HG03280 (cell line): ENCODE data around the gene SYDE2.
"Not testable (repeated sequence)": the region's sequence is repeated elsewhere in the genome, so short reads cannot be mapped to it uniquely, and the experiment has no call there.

Source experiments
- ATAC-seq: cut with Tn5 transposase; IDR thresholded peaks from one replicate; pipeline ENCODE4 v1.9.1; 2021; ENCODE audit warnings: mild to moderate bottlenecking, moderate library complexity; ENCODE audit not compliant: unreplicated experiment

Gene SYDE2

GRCh38 chr1:85178396-85178795 lies 22.4 kb downstream of the SYDE2 start:
- ATAC-seq, result no peak

GRCh38 chr1:85174503-85174902 lies 26.3 kb downstream of the SYDE2 start:
- no peak for ATAC-seq

GRCh38 chr1:85172684-85173337 lies 28.0 kb downstream of the SYDE2 start:
- no peak for ATAC-seq

GRCh38 chr1:85171721-85172120 lies 29.1 kb downstream of the SYDE2 start:
- no peak for ATAC-seq

GRCh38 chr1:85168884-85169283 lies 31.9 kb downstream of the SYDE2 start:
- no peak for ATAC-seq

GRCh38 chr1:85166351-85166750 lies 34.5 kb downstream of the SYDE2 start:
- ATAC-seq, result no peak

GRCh38 chr1:85158910-85159309 lies 41.9 kb downstream of the SYDE2 start:
- ATAC-seq, result no peak

- no peak for ATAC-seq
Measured at GRCh38 chr1:85157436-85157835, 43.4 kb downstream of the SYDE2 start.

GRCh38 chr1:85153149-85153891 lies 47.5 kb downstream of the SYDE2 start:
- peak; percentile 86 for ATAC-seq

- ATAC-seq, result no peak
Measured at GRCh38 chr1:85151446-85151845, 49.4 kb downstream of the SYDE2 start.

GRCh38 chr1:85149805-85150204 lies 51.0 kb downstream of the SYDE2 start:
- ATAC-seq, result no peak

GRCh38 chr1:85148524-85149250 lies 52.1 kb downstream of the SYDE2 start:
- peak; percentile 75 for ATAC-seq

GRCh38 chr1:85146972-85147359 lies 53.9 kb downstream of the SYDE2 start:
- no peak for ATAC-seq

GRCh38 chr1:85146298-85146971 lies 54.4 kb downstream of the SYDE2 start:
- not testable (repeated sequence) for ATAC-seq

GRCh38 chr1:85144351-85144750 lies 56.5 kb downstream of the SYDE2 start:
- no peak for ATAC-seq

- no peak for ATAC-seq
Measured at GRCh38 chr1:85142753-85143152, 58.1 kb downstream of the SYDE2 start.

GRCh38 chr1:85138439-85138838 lies 62.4 kb downstream of the SYDE2 start:
- not testable (repeated sequence) for ATAC-seq

- ATAC-seq, result no peak
Measured at GRCh38 chr1:85137660-85138059, 63.2 kb downstream of the SYDE2 start.

- no peak for ATAC-seq
Measured at GRCh38 chr1:85135392-85135798, 65.4 kb downstream of the SYDE2 start.

- no peak for ATAC-seq
Measured at GRCh38 chr1:85134583-85135391, 66.0 kb downstream of the SYDE2 start.
